ENCODE results near the gene TTC28. TPM values are rescaled to one million over a fixed set of nuclear protein-coding genes. Genes with fewer than 3 reads are reported as not detected.

Gene TTC28
- total RNA-seq, 1 donor from 2014 or later: 13.5 TPM

DNA sequence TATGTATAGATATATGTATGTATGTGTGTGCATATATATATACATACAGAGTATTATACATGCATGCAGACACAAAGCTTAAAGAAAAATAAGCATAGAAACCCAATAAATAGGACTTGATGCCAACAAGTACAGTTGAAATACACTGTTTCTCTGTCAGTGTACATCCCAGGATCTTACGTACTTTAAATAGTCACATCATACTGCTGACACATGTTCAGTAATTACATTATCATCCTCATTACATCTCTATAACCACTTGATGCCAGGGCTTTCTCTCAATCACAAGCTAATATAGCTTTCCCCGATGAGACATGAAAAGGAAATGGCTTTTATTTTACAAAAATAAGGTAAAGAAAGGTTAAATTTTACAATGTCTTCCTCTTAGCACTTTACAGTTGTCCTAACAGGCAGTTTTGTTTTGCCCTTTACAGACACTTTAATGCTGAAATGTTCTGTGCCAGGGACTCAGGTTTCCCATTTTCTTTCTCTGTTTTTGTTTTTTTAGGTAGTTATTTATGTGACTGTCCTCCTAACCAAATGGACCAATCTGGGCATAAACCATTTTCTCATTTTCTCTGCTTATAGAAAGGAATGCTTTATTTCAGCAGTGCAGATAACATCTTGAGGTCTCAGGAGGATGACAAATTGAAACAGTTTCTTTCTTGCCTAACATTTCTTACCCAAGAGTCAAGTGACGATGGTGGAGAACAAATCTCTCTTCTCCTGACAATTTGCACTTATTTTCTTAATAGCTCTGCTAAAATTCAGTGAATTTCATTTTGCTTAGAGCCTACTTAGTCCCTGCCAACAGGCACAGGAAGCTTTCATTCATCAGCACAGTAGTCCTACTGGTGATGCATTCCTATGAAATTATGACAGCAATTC lies 350.2 kb downstream of the TTC28 start:
- no peak overlapping the region for H3K4me3 ChIP-seq (ENCODE audit: low read depth, low read length)
- no peaks in the 10 kb centered on the region for H3K36me3 ChIP-seq (ENCODE audit: control insufficient read depth, insufficient read depth, low read length)
- no peaks in the 10 kb centered on the region for H3K27me3 ChIP-seq (ENCODE audit: control insufficient read depth, insufficient read depth, low read length)
- DNase-seq (ENCODE audit: low read depth): no peak
- TF ChIP-seq, protein P1, sequence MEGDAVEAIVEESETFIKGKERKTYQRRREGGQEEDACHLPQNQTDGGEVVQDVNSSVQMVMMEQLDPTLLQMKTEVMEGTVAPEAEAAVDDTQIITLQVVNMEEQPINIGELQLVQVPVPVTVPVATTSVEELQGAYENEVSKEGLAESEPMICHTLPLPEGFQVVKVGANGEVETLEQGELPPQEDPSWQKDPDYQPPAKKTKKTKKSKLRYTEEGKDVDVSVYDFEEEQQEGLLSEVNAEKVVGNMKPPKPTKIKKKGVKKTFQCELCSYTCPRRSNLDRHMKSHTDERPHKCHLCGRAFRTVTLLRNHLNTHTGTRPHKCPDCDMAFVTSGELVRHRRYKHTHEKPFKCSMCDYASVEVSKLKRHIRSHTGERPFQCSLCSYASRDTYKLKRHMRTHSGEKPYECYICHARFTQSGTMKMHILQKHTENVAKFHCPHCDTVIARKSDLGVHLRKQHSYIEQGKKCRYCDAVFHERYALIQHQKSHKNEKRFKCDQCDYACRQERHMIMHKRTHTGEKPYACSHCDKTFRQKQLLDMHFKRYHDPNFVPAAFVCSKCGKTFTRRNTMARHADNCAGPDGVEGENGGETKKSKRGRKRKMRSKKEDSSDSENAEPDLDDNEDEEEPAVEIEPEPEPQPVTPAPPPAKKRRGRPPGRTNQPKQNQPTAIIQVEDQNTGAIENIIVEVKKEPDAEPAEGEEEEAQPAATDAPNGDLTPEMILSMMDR (IDR thresholded peaks at IDR 0.05; ENCODE audit: insufficient read depth, low read length, poor library complexity, severe bottlenecking): no peak

- no peak for DNase-seq (ENCODE audit: low read depth)
- TF ChIP-seq, protein P1 (IDR thresholded peaks at IDR 0.05; ENCODE audit: insufficient read depth, low read length, poor library complexity, severe bottlenecking): no peak
These were observed 350.9 kb downstream of the TTC28 start for GRCh38 chr22:28328756-28329155.

GRCh38 chr22:28316014-28316413 lies 363.6 kb downstream of the TTC28 start:
- TF ChIP-seq, protein P1 (IDR thresholded peaks at IDR 0.05; ENCODE audit: insufficient read depth, low read length, poor library complexity, severe bottlenecking): no peak
- DNase-seq (ENCODE audit: low read depth): no peak
- Histone ChIP-seq H3K27me3 (ENCODE audit: control insufficient read depth, insufficient read depth, low read length) (no peaks in the 10 kb centered on the region), H3K36me3 (ENCODE audit: control insufficient read depth, insufficient read depth, low read length) (no peaks in the 10 kb centered on the region), H3K4me3 (ENCODE audit: low read depth, low read length) (no peak overlapping the region)

More at GRCh38 chr22:28328756-28329155, 350.9 kb downstream of the TTC28 start:
- no peaks in the 10 kb centered on the region for H3K36me3 ChIP-seq (ENCODE audit: control insufficient read depth, insufficient read depth, low read length)
- no peak overlapping the region for H3K4me3 ChIP-seq (ENCODE audit: low read depth, low read length)
- no peaks in the 10 kb centered on the region for H3K27me3 ChIP-seq (ENCODE audit: control insufficient read depth, insufficient read depth, low read length)

DNA sequence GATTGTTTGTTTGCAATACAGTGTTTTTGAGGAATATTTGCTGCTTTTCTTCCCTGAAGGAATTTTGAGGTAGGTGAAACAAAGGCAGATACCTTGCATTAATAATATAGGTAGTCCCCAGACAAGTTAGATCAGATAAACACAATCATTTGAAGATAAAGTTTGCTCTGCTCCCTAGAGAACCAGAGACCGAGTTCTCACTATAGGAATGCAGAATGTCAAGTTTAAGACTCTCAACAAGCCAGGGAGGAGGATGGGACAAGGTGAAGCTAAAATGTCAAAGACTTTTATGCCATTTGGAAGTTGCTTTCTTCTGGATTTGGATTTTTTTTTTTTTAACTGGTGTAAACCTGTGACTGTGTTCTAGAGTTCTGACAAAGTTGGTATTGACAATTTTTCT lies 364.7 kb downstream of the TTC28 start:
- no peaks in the 10 kb centered on the region for H3K27me3 ChIP-seq (ENCODE audit: control insufficient read depth, insufficient read depth, low read length)
- no peaks in the 10 kb centered on the region for H3K36me3 ChIP-seq (ENCODE audit: control insufficient read depth, insufficient read depth, low read length)
- DNase-seq (ENCODE audit: low read depth): no peak
- no peak overlapping the region for H3K4me3 ChIP-seq (ENCODE audit: low read depth, low read length)
- TF ChIP-seq, protein P1 (IDR thresholded peaks at IDR 0.05; ENCODE audit: insufficient read depth, low read length, poor library complexity, severe bottlenecking): no peak

DNA sequence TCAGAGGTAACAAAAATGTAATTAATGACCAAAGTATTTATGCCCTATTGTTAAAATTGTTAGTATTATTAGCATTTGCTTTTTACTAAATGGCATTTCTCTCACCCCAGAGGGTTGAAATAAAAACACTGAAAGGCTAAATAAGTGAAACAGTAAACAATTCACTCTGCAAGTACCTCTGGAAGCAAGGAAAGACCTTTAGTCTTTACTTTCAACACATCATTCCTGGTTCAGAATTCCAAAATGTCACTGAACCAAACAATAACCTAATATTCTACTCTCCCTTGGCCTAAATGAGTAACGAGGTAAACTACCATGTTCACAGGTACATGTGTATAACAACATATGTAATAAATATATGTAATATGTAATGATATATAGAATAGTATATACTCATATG lies 369.3 kb downstream of the TTC28 start:
- TF ChIP-seq, protein P1 (IDR thresholded peaks at IDR 0.05; ENCODE audit: insufficient read depth, low read length, poor library complexity, severe bottlenecking): no peak

More for the DNA sequence above, 369.3 kb downstream of the TTC28 start:
- Histone ChIP-seq H3K27me3 (ENCODE audit: control insufficient read depth, insufficient read depth, low read length) (no peaks in the 10 kb centered on the region), H3K36me3 (ENCODE audit: control insufficient read depth, insufficient read depth, low read length) (no peaks in the 10 kb centered on the region), H3K4me3 (ENCODE audit: low read depth, low read length) (no peak overlapping the region)
- DNase-seq (ENCODE audit: low read depth): no peak
